Measurements from ENCODE around the gene MYLK. TPM values are rescaled to one million over a fixed set of nuclear protein-coding genes. Genes with fewer than 3 reads are reported as not detected.
"Not testable (repeated sequence)": the region's sequence is repeated elsewhere in the genome, so short reads cannot be mapped to it uniquely, and the experiment has no call there.

MYLK gene
- total and polyA plus RNA-seq, 7 donors = 3.2 to 13.7 (median 5.8) TPM

GRCh38 chr3:123602325-123602724 is 281.8 kb downstream of the MYLK start:
- no peak overlapping the region for H3K27ac ChIP-seq
- H3K36me3 ChIP-seq (ENCODE audit: insufficient read depth in 1 of 2, low read depth in 1 of 2) = no peaks in the 10 kb centered on the region
- no peaks in the 10 kb centered on the region for H3K27me3 ChIP-seq (ENCODE audit: insufficient read depth in 3 of 3, low read length in 2 of 3)
- no peak overlapping the region for H3K4me3 ChIP-seq
- WGBS, 3 donors = 89 to 91% (median 91%) methylated on average over 1 of the region's 1 CpG
- DNase-seq (no peak), ATAC-seq (no peak)
- no peaks in the 10 kb centered on the region for H3K9me3 ChIP-seq
- no peak for TF ChIP-seq CTCF (IDR thresholded peaks at IDR 0.05)
- intact Hi-C loops (cut with DNase I) = no loop called here
- H3K4me1 ChIP-seq = no peaks in the 10 kb centered on the region

- intact Hi-C loops (cut with DNase I); H3K4me3 ChIP-seq; H3K27ac ChIP-seq; H3K27me3 ChIP-seq (ENCODE audit: insufficient read depth in 3 of 3, low read length in 2 of 3); H3K4me1 ChIP-seq; ATAC-seq; DNase-seq; H3K9me3 ChIP-seq; H3K36me3 ChIP-seq (ENCODE audit: insufficient read depth in 1 of 2, low read depth in 1 of 2): not testable (repeated sequence)
These were observed 283.3 kb downstream of the MYLK start for GRCh38 chr3:123600863-123601262.

GRCh38 chr3:123597561-123597960 is 286.6 kb downstream of the MYLK start:
- Histone ChIP-seq H3K4me3 (no peak overlapping the region), H3K9me3 (no peaks in the 10 kb centered on the region), H3K4me1 (no peaks in the 10 kb centered on the region), H3K27ac (no peak overlapping the region), H3K36me3 (ENCODE audit: insufficient read depth in 1 of 2, low read depth in 1 of 2) (no peaks in the 10 kb centered on the region), H3K27me3 (ENCODE audit: insufficient read depth in 3 of 3, low read length in 2 of 3) (no peaks in the 10 kb centered on the region)
- no peak for TF ChIP-seq CTCF (IDR thresholded peaks at IDR 0.05)
- ATAC-seq (no peak), DNase-seq (no peak)
- 96 to 99% (median 98%) methylated on average over 4 of the region's 4 CpGs for WGBS, 3 donors
- intact Hi-C loops (cut with DNase I) = no loop called here

- 64 to 69% (median 65%) methylated on average over 5 of the region's 5 CpGs for WGBS, 3 donors
- no peaks in the 10 kb centered on the region for H3K9me3 ChIP-seq
- ATAC-seq = no peak
- no peaks in the 10 kb centered on the region for H3K27me3 ChIP-seq (ENCODE audit: insufficient read depth in 3 of 3, low read length in 2 of 3)
- TF ChIP-seq CTCF (IDR thresholded peaks at IDR 0.05) = no peak
- no peaks in the 10 kb centered on the region for H3K36me3 ChIP-seq (ENCODE audit: insufficient read depth in 1 of 2, low read depth in 1 of 2)
- no peaks in the 10 kb centered on the region for H3K4me1 ChIP-seq
- intact Hi-C loops (cut with DNase I) = no loop called here
- no peak for DNase-seq
- no peak overlapping the region for H3K27ac ChIP-seq
- no peak overlapping the region for H3K4me3 ChIP-seq
These were observed 288.5 kb downstream of the MYLK start for GRCh38 chr3:123595396-123596180.

- ATAC-seq (no peak), DNase-seq (no peak)
- Histone ChIP-seq H3K27ac (no peak overlapping the region), H3K4me3 (no peak overlapping the region), H3K36me3 (ENCODE audit: insufficient read depth in 1 of 2, low read depth in 1 of 2) (no peaks in the 10 kb centered on the region), H3K4me1 (no peaks in the 10 kb centered on the region), H3K27me3 (ENCODE audit: insufficient read depth in 3 of 3, low read length in 2 of 3) (no peaks in the 10 kb centered on the region), H3K9me3 (no peaks in the 10 kb centered on the region)
- intact Hi-C loops (cut with DNase I) = no loop called here
- no peak for TF ChIP-seq CTCF (IDR thresholded peaks at IDR 0.05)
- 93 to 97% (median 96%) methylated on average over 3 of the region's 3 CpGs for WGBS, 3 donors
These were observed 290.8 kb downstream of the MYLK start for GRCh38 chr3:123593381-123593780.
